H1 (cell line): ENCODE data around the gene MIR17HG. TPM values are rescaled to one million over a fixed set of nuclear protein-coding genes. Genes with fewer than 3 reads are reported as not detected.

Source experiments
- microRNA counts: library from miRNA; unstranded; fragments of <30 nt; microRNA quantifications from one replicate; lab custom pipeline; 2015
- polyA plus RNA-seq, 7 experiments: library from polyadenylated mRNA; depleted of rRNA in 3 of 7; stranded (reverse) in 5 of 7; unstranded in 2 of 7; fragments of >200 nt in 5 of 7; fragments of 200-250 nt in 2 of 7; gene quantifications; 1 replicate in 5 of 7; 2 replicates in 1 of 7; 4 replicates in 1 of 7; pipeline versions ENCODE4 v1.2.1 to v1.2.3, GENCODE V29; 2011 to 2013; ENCODE audit warnings: missing spikeins in 2 of 7, mixed read lengths in 2 of 7
- total RNA-seq: library from RNA; stranded (reverse); fragmentation: NEBNext Ultra II Directional; extraction: Animal tissue kit (Norgen Biotek cat#: 25700); gene quantifications from 2 replicates; pipeline ENCODE4 v1.2.1, GENCODE V29; 2021

MIR17HG gene
- total and polyA plus RNA-seq, 2 of the 8 experiments (the other 6 are each of a cell fraction or from before 2014, with no cell fraction given): 11.5 to 36.9 TPM

MicroRNAs within 50 kb of the gene (microRNA counts, 767-probe panel; counts per million panel counts)
- microRNA hsa-miR-18a-5p (lab: Ali Mortazavi, UCI) (8,046 counts per million, percentile 97 among the panel's probes with 10 or more counts), microRNA hsa-miR-19a-3p (lab: Ali Mortazavi, UCI) (7,656 counts per million, percentile 96 among the panel's probes with 10 or more counts), microRNA hsa-miR-19b-3p (lab: Ali Mortazavi, UCI) (9,765 counts per million, percentile 98 among the panel's probes with 10 or more counts), microRNA hsa-miR-20a-5p+hsa-miR-20b-5p (lab: Ali Mortazavi, UCI) (10,331 counts per million, percentile 99 among the panel's probes with 10 or more counts), microRNA hsa-miR-92a-3p (lab: Ali Mortazavi, UCI) (7,988 counts per million, percentile 97 among the panel's probes with 10 or more counts)

Other genes with a start within 250 kb of the MIR17HG start
- gene GPC5, start 50.9 kb downstream of the MIR17HG start, total RNA-seq: 0.20 and 0.23 TPM in 2 replicates
- 0.39 and 0.74 TPM in 2 replicates for gene GPC5, start 50.9 kb downstream of the MIR17HG start, polyA plus RNA-seq (2011; rRNA removed)